Eye (tissue), 1 donor: Measurements from ENCODE around the gene EIF2AK3.
"Not testable (repeated sequence)": the region's sequence is repeated elsewhere in the genome, so short reads cannot be mapped to it uniquely, and the experiment has no call there.

Experiments used
- DNase-seq: peaks from one replicate; pipeline ENCODE4 v3.0.0-alpha.2; 2015

Gene EIF2AK3

GRCh38 chr2:88627055-88627855 lies at the start of gene EIF2AK3:
TSS of gene EIF2AK3 (minus strand) at chr2:88627464. CDS start at chr2:88627274, 190 bp downstream.
- DNase-seq, result peak; percentile 100

GRCh38 chr2:88673363-88673762 lies 46.1 kb upstream of the EIF2AK3 start:
- no peak for DNase-seq

- DNase-seq, result peak; percentile 79
Observed at GRCh38 chr2:88671786-88672427, 44.6 kb upstream of the EIF2AK3 start.

- peak; percentile 58 for DNase-seq
Observed at GRCh38 chr2:88669482-88670214, 42.4 kb upstream of the EIF2AK3 start.

- no peak for DNase-seq
Observed at GRCh38 chr2:88668862-88669261, 41.6 kb upstream of the EIF2AK3 start.

GRCh38 chr2:88667219-88667618 lies 40.0 kb upstream of the EIF2AK3 start:
- DNase-seq, result no peak

- DNase-seq, result no peak
Observed at GRCh38 chr2:88666576-88666975, 39.3 kb upstream of the EIF2AK3 start.

GRCh38 chr2:88660622-88661021 lies 33.4 kb upstream of the EIF2AK3 start:
- DNase-seq, result no peak

GRCh38 chr2:88659538-88659915 lies 32.3 kb upstream of the EIF2AK3 start:
- DNase-seq, result peak; percentile 17

- DNase-seq, result no peak
Observed at GRCh38 chr2:88658881-88659537, 31.7 kb upstream of the EIF2AK3 start.

GRCh38 chr2:88658326-88658725 lies 31.1 kb upstream of the EIF2AK3 start:
- no peak for DNase-seq

GRCh38 chr2:88657131-88657530 lies 29.9 kb upstream of the EIF2AK3 start:
- DNase-seq, result no peak

- no peak for DNase-seq
Observed at GRCh38 chr2:88656690-88657089, 29.4 kb upstream of the EIF2AK3 start.

GRCh38 chr2:88654714-88655113 lies 27.4 kb upstream of the EIF2AK3 start:
- no peak for DNase-seq

GRCh38 chr2:88651646-88652045 lies 24.4 kb upstream of the EIF2AK3 start:
- DNase-seq, result no peak

GRCh38 chr2:88645291-88645882 lies 18.1 kb upstream of the EIF2AK3 start:
- DNase-seq, result not testable (repeated sequence)

- no peak for DNase-seq
Observed at GRCh38 chr2:88642278-88642677, 15.0 kb upstream of the EIF2AK3 start.

GRCh38 chr2:88641330-88641729 lies 14.1 kb upstream of the EIF2AK3 start:
- DNase-seq, result no peak

GRCh38 chr2:88639865-88640264 lies 12.6 kb upstream of the EIF2AK3 start:
- no peak for DNase-seq

GRCh38 chr2:88638743-88639142 lies 11.5 kb upstream of the EIF2AK3 start:
- DNase-seq, result no peak

- no peak for DNase-seq
Observed at GRCh38 chr2:88638123-88638650, 10.9 kb upstream of the EIF2AK3 start.

GRCh38 chr2:88637464-88637863 lies 10.2 kb upstream of the EIF2AK3 start:
- no peak for DNase-seq

GRCh38 chr2:88636026-88636425 lies 8.8 kb upstream of the EIF2AK3 start:
- DNase-seq, result no peak
